GM19467 (cell line): ENCODE data around the gene ARID3C.

ENCODE experiments used
- ATAC-seq: cut with Tn5 transposase; IDR thresholded peaks from one replicate; pipeline ENCODE4 v1.9.1; 2021; ENCODE audit warnings: mild to moderate bottlenecking, moderate library complexity; ENCODE audit not compliant: unreplicated experiment

ARID3C gene

DNA sequence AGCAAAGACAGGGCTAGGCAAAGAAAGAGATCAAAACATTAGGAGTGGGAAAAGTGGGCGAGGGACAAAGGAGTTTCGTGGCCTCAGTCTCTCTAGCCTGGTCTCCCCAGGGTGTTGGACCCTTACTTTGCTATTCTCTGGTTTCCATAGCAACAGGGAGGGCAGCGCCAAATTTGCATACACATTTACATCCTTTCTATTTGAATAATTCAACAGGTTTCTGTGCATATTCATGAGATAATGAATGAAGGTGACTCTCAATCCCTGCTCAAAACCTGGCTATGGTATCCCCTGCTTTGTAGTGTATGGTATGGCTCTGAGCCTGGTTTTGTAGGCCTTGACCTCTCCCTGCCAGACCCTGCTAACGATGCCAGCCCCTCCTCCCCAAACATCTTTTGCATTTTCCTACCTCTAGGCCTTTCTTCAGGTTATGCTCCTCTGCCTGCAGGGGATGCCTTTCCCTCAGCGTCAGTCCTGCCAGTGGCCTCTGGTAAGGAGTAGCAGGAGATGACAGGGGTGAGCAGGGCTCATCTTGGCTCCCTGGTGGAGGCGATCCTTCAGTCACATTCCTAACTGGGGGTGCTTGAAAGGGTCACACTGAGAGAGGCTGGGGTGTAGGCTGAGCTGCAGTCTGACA is 26.8 kb downstream of the ARID3C start:
- ATAC-seq, result no peak

DNA sequence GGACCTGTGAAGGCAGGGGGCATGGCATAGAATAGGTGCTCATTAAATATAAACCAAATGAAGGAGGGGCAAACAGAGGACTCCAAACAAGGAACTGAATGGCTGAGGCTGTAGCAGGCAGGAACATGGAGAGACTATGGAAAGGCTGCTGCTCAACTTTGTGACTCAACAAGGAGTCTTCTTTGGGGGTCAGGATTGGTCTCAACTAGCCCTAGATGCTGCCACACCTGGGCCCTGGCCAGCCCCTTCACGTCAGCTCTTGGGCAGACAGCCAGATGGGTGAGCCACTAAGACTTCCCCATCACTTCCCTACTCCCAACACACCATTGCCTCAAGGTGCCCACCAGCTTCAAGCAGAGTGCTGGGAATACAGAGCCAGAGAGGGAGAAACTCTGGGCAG is 28.0 kb downstream of the ARID3C start:
- ATAC-seq, result no peak

DNA sequence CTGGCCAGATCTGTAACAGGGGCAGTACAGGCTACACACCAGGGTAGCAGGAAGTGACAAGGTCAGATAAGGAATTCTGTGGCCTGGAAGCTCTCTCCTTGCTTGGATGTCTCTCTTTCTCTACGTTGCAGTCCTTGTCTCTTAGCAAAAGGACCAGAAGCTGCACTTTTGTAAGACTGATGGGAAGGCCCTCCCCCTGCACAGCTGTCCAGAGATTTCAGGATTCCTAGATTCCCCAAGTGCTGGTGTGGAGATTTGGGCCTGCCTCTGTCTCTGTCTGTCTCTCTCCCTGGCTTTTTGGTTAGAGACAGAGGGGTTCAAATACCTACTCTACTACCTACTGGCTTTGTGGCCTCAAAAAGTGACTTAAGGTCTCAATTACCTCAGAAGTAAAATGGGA is 29.3 kb downstream of the ARID3C start:
- ATAC-seq, result no peak

DNA sequence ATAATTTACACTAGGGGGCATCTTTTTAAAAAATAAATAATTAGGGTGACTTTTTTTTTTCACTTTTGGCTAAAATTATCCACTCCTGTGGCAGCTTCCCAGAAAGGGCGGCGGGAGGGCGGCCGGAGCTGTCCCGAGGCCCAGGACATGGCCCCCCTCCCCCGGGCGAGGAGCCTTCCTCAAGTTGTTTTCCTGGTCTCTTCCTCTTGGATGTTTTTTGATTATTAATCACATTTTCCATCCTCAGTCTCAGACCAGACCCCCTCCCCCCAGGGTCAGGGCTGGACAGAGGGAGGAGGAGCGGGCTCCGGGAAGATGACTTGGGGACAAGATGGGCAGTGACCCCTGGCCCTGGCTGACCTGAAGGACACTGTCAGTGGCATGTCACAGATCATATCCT is 34.7 kb downstream of the ARID3C start:
- ATAC-seq, result no peak

DNA sequence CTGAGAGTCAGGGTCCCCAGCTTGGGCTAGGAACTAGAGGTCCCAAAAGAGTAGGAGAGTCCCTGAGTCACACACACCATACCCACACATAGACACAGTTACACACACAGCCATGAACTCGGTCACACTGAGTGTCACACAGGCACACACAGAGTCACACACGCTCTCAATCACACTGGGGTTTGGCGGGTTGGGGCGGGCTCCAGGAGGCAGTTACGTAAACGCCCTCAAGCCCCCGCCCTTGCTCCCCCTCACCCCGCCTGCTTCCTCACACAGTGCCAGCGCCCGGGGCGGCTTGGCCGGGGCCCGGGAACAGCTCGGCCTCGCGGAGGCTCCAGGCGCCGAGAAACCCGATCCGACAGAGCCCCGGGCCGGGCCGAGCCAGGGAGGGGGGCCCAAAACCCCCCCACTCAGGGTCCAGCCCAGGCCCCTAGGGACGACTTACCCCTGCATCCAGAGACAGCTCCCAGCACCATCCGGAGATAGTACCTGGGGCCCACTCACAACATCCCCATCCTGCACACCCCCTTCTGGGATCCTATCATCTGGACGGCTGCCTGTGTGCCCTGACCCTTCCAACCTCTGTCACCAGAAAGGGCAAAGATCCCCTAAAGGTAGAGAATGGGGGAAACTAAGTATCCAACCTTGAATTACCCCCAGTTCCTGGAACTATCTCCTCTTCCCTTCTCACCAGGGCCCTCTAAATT is 35.8 kb downstream of the ARID3C start:
- ATAC-seq, result no peak

DNA sequence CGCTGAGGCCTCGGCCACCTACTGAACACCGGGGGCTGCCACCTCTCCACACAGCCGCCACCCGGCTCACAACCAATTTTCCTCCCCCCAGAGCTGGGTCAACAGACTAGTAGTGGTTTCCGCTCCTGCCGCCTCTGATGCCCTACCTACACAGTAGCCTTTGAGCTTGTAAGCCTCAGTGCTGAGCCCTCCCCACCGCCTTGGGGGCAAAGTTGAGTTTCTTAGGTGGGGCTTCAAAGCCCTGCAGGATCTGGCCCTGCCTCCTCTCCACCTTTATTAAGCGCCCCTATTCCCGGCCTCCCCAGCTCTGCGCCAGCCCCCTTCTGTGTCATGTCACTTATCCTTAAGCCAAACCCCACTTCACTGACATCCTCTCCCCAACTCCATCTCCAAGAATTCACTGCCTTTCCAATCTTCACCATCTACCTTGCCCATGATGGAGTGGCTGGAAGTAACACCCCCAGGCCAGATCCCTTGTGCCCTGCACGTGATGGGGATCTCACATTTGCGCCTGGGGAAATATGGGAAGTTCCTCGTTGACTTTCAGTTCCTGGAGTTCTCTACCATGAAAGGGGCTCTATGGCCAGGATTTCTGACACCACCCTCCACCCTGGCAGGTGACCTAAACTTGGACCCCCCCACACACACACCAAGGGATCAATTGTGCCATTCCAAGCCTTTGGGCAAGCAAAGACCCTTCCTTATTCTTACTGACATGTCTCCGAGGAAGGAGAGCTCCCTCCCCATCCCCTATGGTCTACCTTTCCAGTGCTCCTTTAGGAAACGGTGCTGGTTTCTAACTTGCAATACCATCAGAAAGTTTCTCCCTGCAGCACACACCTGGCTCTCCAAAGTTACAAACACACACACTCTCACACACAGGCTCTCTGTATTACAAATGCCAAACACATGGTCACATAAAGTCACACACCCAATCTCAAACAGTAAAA is 36.7 kb downstream of the ARID3C start:
- ATAC-seq, result no peak

DNA sequence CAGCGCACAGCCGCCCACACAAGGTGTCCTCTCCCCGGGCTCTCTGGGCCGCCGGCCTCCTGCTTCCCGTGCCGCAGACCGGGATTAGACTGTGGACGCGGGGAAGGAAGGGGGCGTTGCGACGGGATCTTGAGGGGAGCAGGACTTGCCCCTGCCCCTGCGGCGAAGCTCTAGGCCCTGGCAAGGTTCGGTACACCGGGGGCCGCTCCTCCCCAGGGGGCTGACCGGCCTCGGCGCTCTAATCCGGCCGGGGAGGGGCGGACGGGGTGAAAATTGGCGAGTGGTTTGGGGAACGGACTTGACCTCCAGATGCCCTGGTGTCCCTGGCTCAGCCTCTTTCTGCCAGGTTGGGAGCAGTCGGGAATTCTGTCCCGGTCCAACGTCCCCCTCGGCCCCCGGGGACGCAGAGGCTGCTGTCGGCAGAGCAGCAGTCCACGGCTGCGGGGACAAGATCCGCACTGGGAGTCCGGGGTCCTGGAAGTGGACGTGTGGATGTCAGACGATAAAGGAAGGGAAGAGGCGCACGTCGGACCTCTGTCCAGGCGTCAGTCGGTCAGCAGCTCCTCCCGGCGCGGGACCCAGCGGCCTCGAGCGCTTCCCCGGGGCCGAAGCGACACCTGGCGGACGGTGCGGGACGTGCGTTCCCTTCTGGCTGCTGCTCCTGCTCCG is 37.5 kb downstream of the ARID3C start:
- ATAC-seq, result no peak

DNA sequence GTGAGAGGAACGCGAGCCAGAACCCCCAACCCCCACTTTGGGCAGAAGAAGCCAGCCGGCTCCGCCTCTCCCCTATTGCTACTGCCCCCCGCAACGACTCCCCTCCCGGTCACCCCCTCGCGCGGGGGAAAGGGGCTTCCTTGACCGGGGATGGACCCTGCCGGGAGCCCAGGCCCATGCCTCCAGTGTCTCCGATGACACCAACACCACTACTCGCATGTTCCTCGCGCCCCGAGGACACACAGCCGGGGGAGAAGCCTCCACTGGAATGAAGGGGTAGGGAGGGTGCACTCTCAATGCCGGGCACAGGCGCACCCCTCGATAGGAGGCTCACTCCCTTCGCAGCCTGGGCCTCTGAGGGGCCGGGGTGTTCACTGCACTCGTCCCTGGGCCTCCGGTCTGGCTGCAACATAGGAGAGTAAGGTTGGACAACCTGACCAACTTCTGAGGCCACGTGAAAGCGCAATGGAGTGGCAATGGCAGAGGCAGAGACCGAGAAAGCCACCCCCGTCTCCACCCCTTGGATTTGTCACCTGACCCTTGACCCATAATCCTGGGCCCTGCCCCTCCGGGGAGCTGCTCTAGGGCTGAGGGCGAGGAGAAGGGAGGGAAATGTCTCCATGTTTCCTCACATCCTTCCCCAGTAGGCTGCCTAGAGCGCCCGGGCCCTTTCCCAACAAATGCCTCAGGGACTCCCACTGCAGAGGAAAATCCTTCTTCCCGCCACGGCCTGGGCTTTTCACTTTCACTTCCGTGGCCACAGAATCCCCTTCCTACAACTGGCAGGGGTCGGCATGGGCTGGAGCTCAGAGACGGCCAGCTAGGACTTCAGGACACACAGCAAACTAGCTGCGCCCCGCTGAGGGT is 38.3 kb downstream of the ARID3C start:
- ATAC-seq, result no peak

DNA sequence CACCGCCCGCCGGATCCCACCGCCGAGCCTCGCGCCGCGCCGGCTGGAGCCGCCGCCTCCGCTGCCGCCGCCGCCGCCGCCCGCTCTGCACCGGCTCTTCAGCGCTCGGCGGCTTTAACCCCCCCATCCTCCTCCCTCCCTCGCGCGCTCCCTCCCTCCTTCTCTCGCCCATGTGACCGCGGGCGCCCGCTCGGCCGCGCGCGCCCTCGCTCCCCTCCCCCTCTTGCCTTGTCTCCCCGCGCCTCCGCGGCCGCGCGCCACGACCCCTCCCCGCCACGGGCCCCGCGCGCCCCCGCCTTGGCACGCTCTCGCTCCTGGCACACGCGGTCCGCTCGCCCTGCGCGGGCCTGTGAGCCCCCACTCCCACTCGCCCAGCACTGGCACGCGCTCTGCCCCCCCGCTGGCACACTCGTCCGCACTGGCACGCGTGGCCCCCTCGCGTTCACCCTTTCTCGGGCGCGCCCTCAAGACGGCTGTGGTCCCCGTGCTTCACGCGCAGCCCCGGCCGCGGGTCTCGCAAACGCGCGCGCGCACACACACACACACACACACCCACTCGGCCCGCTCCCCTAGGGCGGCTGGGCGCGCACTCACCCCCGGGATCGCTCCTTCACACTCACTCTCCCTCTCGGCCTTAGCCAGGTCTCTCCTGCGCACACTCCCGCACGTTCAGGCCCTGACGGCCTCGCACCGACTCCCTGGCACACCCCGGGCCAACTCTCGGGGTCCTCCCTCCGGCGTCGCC is 39.1 kb downstream of the ARID3C start, which contains the start of gene CNTFR:
Gene CNTFR (minus strand): TSS at position 89 of the 745 bp plus-strand sequence. CDS start 20,743 bp downstream, outside the sequence.
- ATAC-seq, result no peak

DNA sequence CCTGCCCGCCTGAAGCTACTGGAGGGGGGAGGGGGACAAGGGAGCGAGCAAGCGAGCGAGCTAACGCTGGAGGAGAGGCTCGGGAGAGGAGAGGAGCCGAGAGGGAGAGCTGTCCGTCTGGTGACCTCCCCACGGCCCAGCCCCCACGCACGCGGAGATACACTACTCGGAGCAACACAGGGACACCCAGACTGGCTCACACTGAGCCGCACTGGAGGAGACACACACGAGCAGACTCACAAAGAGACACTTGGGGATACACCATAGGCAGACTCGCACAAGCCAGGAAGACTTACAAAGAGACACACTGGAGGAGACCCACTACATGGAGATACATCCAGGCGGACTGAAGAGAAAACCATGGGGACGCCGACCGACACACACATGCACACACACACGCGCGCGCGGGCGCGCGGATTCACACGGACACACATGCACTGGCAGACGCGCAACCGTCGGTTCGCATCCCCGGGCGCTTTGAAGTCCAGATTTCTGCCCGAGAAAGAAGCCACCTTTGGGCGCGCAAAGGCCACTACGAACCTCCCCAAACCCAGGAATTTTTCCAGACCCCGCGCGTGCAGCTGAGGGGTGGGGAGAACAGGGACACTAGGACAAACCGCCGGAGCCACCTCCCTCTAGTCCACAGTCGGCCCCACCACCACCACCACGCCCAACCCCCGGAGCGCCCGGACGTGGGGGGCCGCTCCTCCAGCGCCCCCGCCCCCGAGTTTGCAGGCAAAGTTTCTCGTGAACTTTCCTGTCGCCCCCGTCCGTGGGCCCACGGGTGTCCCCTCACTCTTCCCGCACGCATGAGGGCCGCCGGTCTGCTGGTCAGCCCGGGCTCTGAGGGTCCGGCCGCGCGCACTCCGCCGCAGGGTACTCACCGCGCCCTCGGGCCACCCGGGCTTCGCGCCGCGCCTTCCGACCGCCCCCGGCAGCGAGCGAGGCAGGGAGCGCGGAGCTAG is 39.9 kb downstream of the ARID3C start:
- no peak for ATAC-seq

DNA sequence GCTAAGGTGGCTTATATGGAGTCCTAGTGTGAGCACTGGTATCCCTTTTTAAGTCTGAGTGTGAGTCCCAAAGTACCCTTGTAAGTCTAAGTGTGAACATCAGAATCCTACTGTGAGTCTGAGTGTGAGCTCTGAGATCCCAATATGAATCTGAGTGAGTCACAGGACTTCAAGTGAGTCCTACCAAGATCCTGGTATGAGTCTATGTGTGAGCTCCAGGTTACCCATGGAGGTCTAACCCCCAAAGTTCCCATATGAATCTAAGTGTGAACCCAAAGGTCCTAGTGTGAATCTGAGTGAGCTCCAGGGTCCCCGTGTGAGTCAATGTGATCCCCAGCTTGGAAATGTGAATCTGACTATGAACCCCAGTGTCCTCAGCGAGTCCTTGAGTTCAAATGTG is 41.6 kb downstream of the ARID3C start:
- no peak for ATAC-seq

DNA sequence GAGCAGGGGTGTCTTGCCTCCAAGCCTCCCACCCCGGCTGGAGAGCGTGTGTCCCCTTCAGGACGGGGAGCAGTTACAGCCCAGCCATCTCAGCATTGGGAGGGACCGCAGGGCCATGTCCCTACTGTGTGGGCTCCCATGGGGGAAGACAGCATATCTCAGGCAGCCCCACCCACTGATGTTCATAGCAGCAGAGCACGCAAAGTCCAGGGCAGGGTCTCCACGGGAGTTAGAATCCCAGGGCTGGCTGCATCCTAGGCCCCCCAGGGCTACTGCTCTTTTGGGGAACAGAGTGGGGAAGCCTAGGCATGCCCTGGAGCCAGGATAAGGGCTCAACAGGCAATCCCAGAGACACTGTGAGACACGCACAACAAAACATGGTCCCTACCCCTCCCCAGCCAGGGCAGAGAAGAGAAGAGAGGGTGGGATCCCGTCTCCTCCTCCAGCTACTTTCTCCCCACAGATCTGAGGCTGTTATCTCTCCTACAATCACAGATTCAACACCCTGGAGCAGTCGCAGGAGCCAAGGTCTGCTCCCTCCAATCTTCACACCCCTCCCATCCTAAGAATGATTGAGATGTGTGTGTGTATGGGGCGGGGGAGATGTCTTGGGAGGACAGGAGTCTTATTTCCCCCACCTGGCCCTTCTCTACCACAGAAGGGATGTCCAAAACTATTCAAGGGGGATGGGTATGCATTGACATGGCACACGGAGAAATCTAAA is 42.8 kb downstream of the ARID3C start:
- ATAC-seq, result no peak

DNA sequence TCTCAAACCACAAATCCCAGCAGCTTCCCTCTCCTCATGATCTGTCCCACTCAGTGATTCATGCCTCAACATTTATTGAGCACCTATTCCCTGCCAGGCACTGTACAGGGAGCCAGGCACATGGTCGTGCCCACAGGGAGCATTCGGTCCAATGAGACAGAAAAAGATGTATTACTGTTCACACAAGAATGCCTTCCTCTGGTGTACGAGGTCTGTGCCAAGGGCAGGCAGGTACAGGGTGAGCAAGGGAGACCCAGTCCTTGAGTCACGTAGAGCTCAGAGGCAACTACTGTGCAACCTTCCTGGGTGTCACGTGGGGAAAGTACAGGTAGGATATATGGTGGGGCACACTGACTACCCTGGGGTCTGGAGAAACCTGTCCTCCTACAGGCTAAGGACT is 43.9 kb downstream of the ARID3C start:
- no peak for ATAC-seq

DNA sequence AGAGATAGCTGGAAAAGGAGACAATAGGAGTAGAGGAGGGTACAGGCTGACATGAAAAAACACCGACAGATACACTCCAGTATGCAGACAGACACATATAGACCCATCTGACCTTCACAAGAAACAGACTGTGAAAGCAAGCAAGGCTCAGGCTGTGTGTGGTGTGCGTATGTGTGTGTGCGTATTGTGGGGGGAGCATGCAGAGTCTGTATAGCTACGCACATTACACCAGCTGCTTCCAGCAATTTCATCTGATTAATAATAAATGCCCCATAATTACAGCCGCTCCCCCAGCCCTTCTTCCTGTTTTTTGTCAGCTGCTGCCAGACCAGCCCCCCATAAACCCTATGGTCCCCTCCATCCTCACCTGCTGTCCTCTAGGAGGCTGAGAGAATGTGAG is 46.1 kb downstream of the ARID3C start:
- ATAC-seq, result no peak

DNA sequence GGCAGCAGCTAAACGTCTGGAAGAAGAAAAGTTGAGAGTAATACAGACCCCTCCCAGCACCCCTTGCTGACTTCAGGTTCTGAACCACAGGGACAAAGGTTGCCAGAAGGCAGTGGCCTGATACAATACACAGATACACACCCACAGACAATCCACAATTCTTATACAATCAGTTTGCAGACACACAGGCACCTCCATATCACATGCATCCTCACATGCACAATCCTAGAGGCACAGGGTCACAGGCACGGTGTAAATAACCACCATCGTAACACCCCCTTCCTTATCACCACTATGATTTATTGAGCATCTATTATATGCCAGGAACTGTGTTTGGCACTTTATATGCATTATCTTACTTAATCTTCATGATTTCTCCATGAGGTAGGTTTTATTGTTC is 47.5 kb downstream of the ARID3C start:
- ATAC-seq, result no peak

DNA sequence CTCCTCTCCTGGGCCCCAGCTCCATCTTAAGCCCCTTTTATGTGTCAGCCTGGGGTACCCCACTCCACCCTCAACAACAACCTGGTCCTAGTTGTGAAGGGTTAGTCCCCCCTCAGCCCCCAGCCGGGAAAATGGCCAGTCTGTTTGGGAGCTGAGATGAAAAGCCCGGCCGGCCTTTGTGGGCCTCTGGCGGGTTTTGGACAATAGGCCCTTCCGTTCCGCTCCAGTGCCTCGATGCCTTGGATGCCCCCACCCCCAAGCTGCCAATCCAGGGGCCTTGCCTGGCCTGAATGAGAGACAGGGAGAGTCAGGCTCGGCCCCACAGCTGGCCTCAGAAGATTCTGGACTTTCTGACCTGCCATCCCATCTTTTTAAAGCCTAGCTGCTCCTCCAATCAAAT is 48.5 kb downstream of the ARID3C start:
- ATAC-seq, result no peak

DNA sequence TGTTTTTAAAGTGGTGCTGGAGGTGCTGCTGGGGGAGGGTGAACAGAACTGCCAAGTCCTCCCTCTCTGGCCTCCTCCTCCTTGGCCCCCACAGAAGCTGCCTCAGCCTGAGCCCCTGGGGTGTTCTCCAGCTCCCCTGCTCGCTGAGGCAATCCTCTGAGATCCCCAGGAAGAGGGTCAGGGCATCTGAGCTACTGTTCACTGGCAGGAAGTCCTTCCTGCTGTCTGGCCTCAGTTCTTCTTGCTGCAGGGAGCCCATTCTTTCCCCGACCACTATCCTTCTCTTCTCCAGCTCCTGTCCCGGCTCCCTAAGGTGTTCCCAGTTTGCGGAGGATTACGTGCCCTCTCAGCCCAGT is 49.1 kb downstream of the ARID3C start:
- ATAC-seq, result no peak
